K562 (cell line): Measurements from ENCODE around the gene HLA-DQB1. TPM values are rescaled to one million over a fixed set of nuclear protein-coding genes. Genes with fewer than 3 reads are reported as not detected.

Source experiments
- ATAC-seq: fragments of 200-7000 bp; cut with Tn5 transposase; 3 replicates; pipeline ENCODE4 v1.9.1; 2020; ENCODE audit warnings: moderate library complexity
- BruUV-seq: library from RNA; stranded (reverse); fragments of 400-500 nt; replicated peaks from 2 replicates; lab custom pipeline; 2021; lab: Mats Ljungman, UMichigan
- CTCF ChIA-PET: fragments of 300-600 bp; formaldehyde crosslinking; extraction: SDS; loops from one replicate; lab custom pipeline; 2021; ENCODE audit warnings: low intra/inter-chr PET ratio; lab: Yijun Ruan, JAX
- POLR2A ChIA-PET: fragments of 300-600, 350-650 bp; sonication (Branson Sonifier 250); formaldehyde crosslinking; extraction: SDS; loops from one replicate; lab custom pipeline; 2021; ENCODE audit warnings: antibody characterized with exemption, inconsistent platforms; lab: Yijun Ruan, JAX
- DNase-seq, 4 experiments: peaks; one replicate each; pipeline versions ENCODE4 v3.0.0 to v3.0.0-alpha.2; 2011 to 2018; ENCODE audit warnings: low spot score in 3 of 4, mixed read lengths in 3 of 4; ENCODE audit errors: extremely low read depth in 1 of 4
- FAIRE-seq: peaks from 2 replicates; lab custom pipeline; 2011; peaks lifted over from hg19 to GRCh38; lab: Jason Lieb, UNC
- H2AFZ ChIP-seq: 2 replicates; pipeline ENCODE4 v1.6.0; 2011; ENCODE audit warnings: low read depth, low read length, control low read depth, inconsistent platforms
- H3K27ac ChIP-seq: fragments of 200-600 bp; 3 replicates; pipeline ENCODE4 v1.8.0; 2011; ENCODE audit warnings: low read depth, mild to moderate bottlenecking, control low read depth, inconsistent platforms, low read length, moderate library complexity, mixed read lengths; ENCODE audit errors: extremely low read depth
- H3K27me3 ChIP-seq, 2 experiments: fragments of 300-600 bp in 1 of 2; 2 replicates in 1 of 2; 3 replicates in 1 of 2; pipeline versions ENCODE4 v1.6.0 to v1.8.0; 2011; ENCODE audit warnings: inconsistent platforms in 2 of 2, low read length in 2 of 2, mild to moderate bottlenecking in 1 of 2, mixed read lengths in 1 of 2, moderate library complexity in 1 of 2; ENCODE audit not compliant: control insufficient read depth in 2 of 2, insufficient read depth in 2 of 2
- H3K36me3 ChIP-seq: fragments of 300-600 bp; 3 replicates; pipeline ENCODE4 v1.8.0; 2011; ENCODE audit warnings: mild to moderate bottlenecking, low read length, inconsistent platforms; ENCODE audit not compliant: control insufficient read depth, insufficient read depth
- H3K4me1 ChIP-seq, 2 experiments: fragments of 200-600 bp in 1 of 2; replicated peaks in 1 of 2; 2 replicates in 1 of 2; 3 replicates in 1 of 2; pipeline versions ENCODE4 v1.5.1 to v1.8.0; 2011; ENCODE audit warnings: inconsistent platforms in 2 of 2, low read length in 2 of 2, mild to moderate bottlenecking in 1 of 2, mixed read lengths in 1 of 2, moderate library complexity in 1 of 2; ENCODE audit not compliant: control insufficient read depth in 2 of 2, insufficient read depth in 2 of 2
- H3K4me2 ChIP-seq: 2 replicates; pipeline ENCODE4 v1.6.1; 2011; ENCODE audit warnings: low read length, control low read depth, inconsistent platforms, mixed read lengths; ENCODE audit not compliant: insufficient read depth
- H3K4me3 ChIP-seq: fragments of 200-600 bp; sonication (generic), shearing (Covaris generic); 2 replicates; pipeline ENCODE4 v1.5.1; 2016; ENCODE audit warnings: control low read depth, inconsistent platforms
- H3K79me2 ChIP-seq: fragments of 200-600 bp; 3 replicates; pipeline ENCODE4 v1.8.0; 2011; ENCODE audit warnings: low read length, inconsistent platforms; ENCODE audit not compliant: control insufficient read depth, insufficient read depth
- H3K9ac ChIP-seq, 2 experiments: 2 replicates each; pipeline versions ENCODE4 v1.6.0 to v1.6.1; 2011; ENCODE audit warnings: low read depth in 2 of 2, low read length in 2 of 2, control low read depth in 1 of 2, inconsistent platforms in 1 of 2, mild to moderate bottlenecking in 1 of 2, mixed read lengths in 1 of 2; ENCODE audit not compliant: insufficient read depth in 1 of 2
- H3K9me1 ChIP-seq: one replicate; pipeline ENCODE4 v1.6.0; 2011; ENCODE audit warnings: inconsistent platforms, mild to moderate bottlenecking, low read length, moderate library complexity; ENCODE audit not compliant: control insufficient read depth, insufficient read depth
- H3K9me3 ChIP-seq: replicated peaks from 2 replicates; pipeline ENCODE4 v1.5.1; 2011; ENCODE audit warnings: low read depth, low read length, inconsistent platforms; ENCODE audit not compliant: control insufficient read depth, insufficient read depth
- H4K20me1 ChIP-seq: replicated peaks from 2 replicates; pipeline ENCODE4 v1.6.1; 2011; ENCODE audit warnings: low read length, inconsistent platforms, mixed read lengths; ENCODE audit not compliant: control insufficient read depth, insufficient read depth
- ARNT ChIP-seq, 2 experiments: fragments of 450-650 bp; IDR thresholded peaks; 2 replicates each; pipeline ENCODE4 v1.6.1; 2016; ENCODE audit warnings: mild to moderate bottlenecking in 1 of 2
- BRCA1 ChIP-seq, 2 experiments: fragments of 450-650 bp in 1 of 2; sonication (generic) in 1 of 2; formaldehyde crosslinking in 1 of 2; IDR thresholded peaks; 2 replicates each; pipeline versions ENCODE4 v1.5.0 to v1.6.1; 2017 to 2020; ENCODE audit warnings: mild to moderate bottlenecking in 1 of 2, missing genetic modification reagents in 1 of 2
- CCNT2 ChIP-seq: IDR thresholded peaks from 2 replicates; pipeline ENCODE4 v1.6.1; 2011; ENCODE audit warnings: borderline replicate concordance, low read depth, mild to moderate bottlenecking, moderate library complexity, mixed read lengths, low read length; ENCODE audit not compliant: insufficient read length; ENCODE audit errors: extremely low read depth
- ETV1 ChIP-seq: fragments of 450-650 bp; conservative IDR thresholded peaks from 2 replicates; pipeline ENCODE4 v1.6.1; 2016; ENCODE audit warnings: missing genetic modification characterization, control low read depth, low read depth, missing compliant biosample characterization
- PHF8 ChIP-seq: fragments of 200-600 bp; sonication (generic); IDR thresholded peaks from 2 replicates; pipeline ENCODE4 v1.6.1; 2012; ENCODE audit warnings: mixed run types, mild to moderate bottlenecking, inconsistent platforms, low read length, moderate library complexity, borderline replicate concordance
- SLC30A9 ChIP-seq: fragments of 250-450 bp; sonication (Bioruptor Pico); IDR thresholded peaks from 2 replicates; pipeline ENCODE4 v1.8.0; 2022; ENCODE audit warnings: mild to moderate bottlenecking, moderate library complexity
- SRF ChIP-seq, 2 experiments: fragments of 250-450, 450-650 bp in 1 of 2; sonication (Bioruptor Pico) in 1 of 2; sonication (generic) in 1 of 2; formaldehyde crosslinking; IDR thresholded peaks; 2 replicates each; pipeline versions ENCODE4 v1.5.0 to v1.5.1; 2020 to 2022; ENCODE audit warnings: mild to moderate bottlenecking in 1 of 2, missing genetic modification reagents in 1 of 2
- TAF9B ChIP-seq: fragments of 450-650 bp; IDR thresholded peaks from 2 replicates; pipeline ENCODE4 v1.6.1; 2018; ENCODE audit warnings: mild to moderate bottlenecking; ENCODE audit not compliant: partially characterized antibody
- ZNF174 ChIP-seq: fragments of 250-450 bp; sonication (Bioruptor Pico); IDR thresholded peaks from 2 replicates; pipeline ENCODE4 v1.4.0; 2020; ENCODE audit warnings: mild to moderate bottlenecking
- WGBS: fragments of 100-300 bp; shearing (Covaris generic); methylation state at CpG from one replicate; pipeline ENCODE4 v1.1.6; 2016; ENCODE audit warnings: low coverage, mixed read lengths; ENCODE audit not compliant: insufficient coverage; ENCODE audit errors: missing lambda C conversion rate; 5-methylcytosine and 5-hydroxymethylcytosine counted together
- in situ Hi-C: fragments of 300-500 bp; cut with MboI; formaldehyde crosslinking; loops from 4 replicates; pipeline ENCODE4 v1.15.0; 2018; ENCODE audit warnings: inconsistent platforms, mixed read lengths
- intact Hi-C: fragments of 100-400 bp; cut with micrococcal nuclease; formaldehyde crosslinking; loops from 2 replicates; pipeline ENCODE4 v1.14.2; 2022
- polyA plus RNA-seq, 8 experiments: library from polyadenylated mRNA; depleted of rRNA in 4 of 8; stranded (reverse) in 5 of 8; unstranded in 3 of 8; fragments of >200 nt; fragmentation: Nextera tagmentation in 2 of 8; fragmentation: Illumina TruSeq in 1 of 8; extraction: Ambion mirVana in 2 of 8; extraction: Trizol in 1 of 8; gene quantifications; 2 replicates each; pipeline versions ENCODE4 v1.2.1 to v1.2.3, GENCODE V29; 2011 to 2014; ENCODE audit warnings: inconsistent platforms in 1 of 8, missing spikeins in 1 of 8
- total RNA-seq, 7 experiments: library from RNA; depleted of rRNA in 6 of 7; stranded (reverse); fragments of >200 nt in 6 of 7; fragmentation: Illumina TruSeq in 2 of 7; extraction: Trizol in 2 of 7; gene quantifications; 2 replicates each; pipeline versions ENCODE4 v1.2.1 to v1.2.3, GENCODE V29; 2011 to 2021; ENCODE audit warnings: low replicate concordance in 1 of 7

HLA-DQB1 gene
- total and polyA plus RNA-seq, 9 of the 15 experiments (the other 6 are each of a cell fraction or from before 2014, with no cell fraction given) = 0.29 TPM; not detected in 8

- TF ChIP-seq TAF9B = no peak
These were observed 39.2 kb downstream of the HLA-DQB1 start (continued) for GRCh38 chr6:32627249-32627648.

GRCh38 chr6:32625137-32625536 lies 41.3 kb downstream of the HLA-DQB1 start:
- no peaks in the 10 kb centered on the region for H3K4me1 ChIP-seq
- CTCF ChIA-PET = no interaction called here
- H3K27me3 ChIP-seq = no peaks in the 10 kb centered on the region
- ATAC-seq (no peak), FAIRE-seq (no peak), DNase-seq (no peak)
- H3K4me2 ChIP-seq = no peak overlapping the region
- H4K20me1 ChIP-seq = no peaks in the 10 kb centered on the region
- no peak overlapping the region for H3K4me3 ChIP-seq
- H3K27ac ChIP-seq = no peak overlapping the region
- no peaks in the 10 kb centered on the region for H3K9me1 ChIP-seq
- no peak for TF ChIP-seq ARNT (IDR thresholded peaks at IDR 0.05)
- no peak for TF ChIP-seq CCNT2
- no peak for TF ChIP-seq ZNF174
- TF ChIP-seq SRF (CRISPR knock-in tag; IDR thresholded peaks at IDR 0.05) = no peak
- no peak for TF ChIP-seq PHF8
- no peak for TF ChIP-seq SLC30A9 (CRISPR knock-in tag)
- no peak for TF ChIP-seq ETV1 (tag)
- no peak for TF ChIP-seq BRCA1 (IDR thresholded peaks at IDR 0.05)
- TF ChIP-seq BRCA1 (CRISPR knock-in tag; IDR thresholded peaks at IDR 0.05) = no peak
- H3K79me2 ChIP-seq = no peaks in the 10 kb centered on the region
- no peak overlapping the region for H3K9ac ChIP-seq
- intact Hi-C loops (no loop called here), in situ Hi-C loops (no loop called here)
- POLR2A ChIA-PET = no interaction called here
- H2AFZ ChIP-seq = no peak overlapping the region
- BruUV-seq = no TSS peak
- H3K36me3 ChIP-seq = no peaks in the 10 kb centered on the region
- 0% methylated on average over 5 of the region's 5 CpGs for WGBS
- no peaks in the 10 kb centered on the region for H3K9me3 ChIP-seq
